ENCODE measurements around the gene TNFRSF11A.

Gene TNFRSF11A

GRCh38 chr18:62420513-62421209 lies 95.6 kb downstream of the TNFRSF11A start:
- DNase-seq, result peak; percentile 53

DNA sequence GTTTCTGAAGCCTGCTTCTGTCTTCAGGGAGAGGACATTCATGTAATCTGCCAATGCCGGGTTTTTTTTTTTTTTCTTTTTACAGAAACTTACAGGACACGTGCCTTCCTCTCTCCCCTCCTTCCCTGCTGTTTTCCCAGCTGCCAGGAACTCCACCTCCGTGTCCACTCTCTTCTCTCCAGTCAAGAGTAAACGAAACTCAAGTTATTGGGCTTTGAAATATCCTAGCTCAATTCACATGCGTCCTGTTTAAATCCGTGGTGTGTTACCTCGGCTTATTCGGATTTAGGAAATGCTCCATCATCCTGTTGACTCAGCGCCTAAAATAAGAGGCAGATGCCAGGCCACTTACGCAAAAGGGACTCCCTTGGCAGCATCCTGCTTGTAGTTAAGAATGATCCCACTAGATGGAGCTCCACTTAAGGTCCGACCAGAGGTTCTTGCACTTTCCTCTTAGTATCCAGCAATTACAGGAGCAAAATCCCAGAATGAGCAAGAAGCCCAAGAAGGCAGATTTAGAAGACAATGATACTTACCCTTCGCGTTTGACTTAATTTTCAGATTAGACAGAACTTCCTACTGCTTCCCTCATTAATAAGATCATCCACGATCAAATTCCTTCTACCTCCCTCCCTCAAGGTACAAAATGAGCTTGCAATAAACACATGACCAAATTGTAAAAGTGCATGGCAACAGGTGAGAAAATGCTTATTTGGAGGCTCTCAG lies 100.5 kb downstream of the TNFRSF11A start:
- DNase-seq, result peak; percentile 92

DNA sequence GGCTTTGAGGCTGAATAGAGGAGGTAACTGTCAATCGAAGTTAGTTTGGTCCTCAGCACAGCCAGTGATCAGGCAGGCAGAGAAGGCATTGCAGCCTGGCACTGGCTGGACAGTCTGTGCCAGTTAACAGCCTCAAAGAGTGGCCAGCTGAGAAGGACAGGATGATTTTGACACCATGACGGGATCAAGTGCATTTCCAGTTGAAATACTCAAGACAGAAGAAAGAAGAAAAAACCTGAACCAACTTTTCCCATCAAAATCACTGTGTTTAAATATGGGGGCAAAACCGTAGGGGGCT lies 101.0 kb downstream of the TNFRSF11A start:
- DNase-seq, result no peak

DNA sequence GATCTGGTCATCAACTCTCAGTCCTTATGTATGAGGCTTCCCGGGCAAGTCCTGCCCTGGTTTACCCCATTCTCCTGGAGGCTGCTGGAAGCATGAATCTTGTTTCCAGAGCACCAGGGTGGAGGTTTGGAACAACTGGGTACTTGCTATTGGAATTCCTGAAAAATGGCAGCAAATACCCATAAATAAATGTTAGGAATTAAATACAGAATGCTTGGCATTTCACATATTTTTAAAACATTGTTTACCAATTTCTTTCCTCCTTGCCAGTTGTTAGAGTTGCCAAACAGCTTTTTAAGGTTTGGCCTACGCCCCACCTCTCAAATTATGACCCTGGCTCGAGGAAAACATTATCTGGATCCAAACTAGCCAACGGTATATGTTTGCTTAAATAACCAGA lies 107.1 kb downstream of the TNFRSF11A start:
- DNase-seq, result no peak

GRCh38 chr18:62434798-62435197 lies 109.7 kb downstream of the TNFRSF11A start:
- DNase-seq, result no peak

DNA sequence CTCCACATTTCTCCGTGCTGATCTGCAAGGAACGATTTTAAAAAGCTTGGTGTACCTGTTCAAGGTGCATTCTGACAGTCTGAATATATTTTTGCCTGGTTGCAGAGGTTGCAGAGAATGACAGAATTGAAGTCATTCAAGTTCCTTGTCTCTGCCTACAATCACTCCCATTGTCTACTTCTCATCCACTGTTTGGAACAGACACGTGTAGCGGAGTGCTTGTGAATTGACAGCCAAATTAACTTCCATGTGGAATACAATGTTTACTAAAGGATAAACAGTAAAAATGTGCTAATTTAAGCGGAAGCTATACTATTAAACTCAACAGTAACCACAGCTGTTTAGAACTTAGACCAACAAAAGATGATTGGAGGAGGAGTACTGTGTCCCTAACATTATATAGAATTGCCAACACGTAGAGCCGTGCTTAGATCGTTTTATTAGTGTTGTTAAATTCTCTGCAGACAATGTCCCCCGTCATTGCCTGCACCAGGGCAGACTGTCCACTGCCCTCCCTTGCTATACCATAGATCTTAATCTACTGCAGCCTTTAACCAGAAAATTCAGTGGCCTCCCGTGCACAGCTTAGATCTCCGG lies 110.4 kb downstream of the TNFRSF11A start:
- no peak for DNase-seq

GRCh38 chr18:62436636-62437234 lies 111.6 kb downstream of the TNFRSF11A start:
- no peak for DNase-seq

DNA sequence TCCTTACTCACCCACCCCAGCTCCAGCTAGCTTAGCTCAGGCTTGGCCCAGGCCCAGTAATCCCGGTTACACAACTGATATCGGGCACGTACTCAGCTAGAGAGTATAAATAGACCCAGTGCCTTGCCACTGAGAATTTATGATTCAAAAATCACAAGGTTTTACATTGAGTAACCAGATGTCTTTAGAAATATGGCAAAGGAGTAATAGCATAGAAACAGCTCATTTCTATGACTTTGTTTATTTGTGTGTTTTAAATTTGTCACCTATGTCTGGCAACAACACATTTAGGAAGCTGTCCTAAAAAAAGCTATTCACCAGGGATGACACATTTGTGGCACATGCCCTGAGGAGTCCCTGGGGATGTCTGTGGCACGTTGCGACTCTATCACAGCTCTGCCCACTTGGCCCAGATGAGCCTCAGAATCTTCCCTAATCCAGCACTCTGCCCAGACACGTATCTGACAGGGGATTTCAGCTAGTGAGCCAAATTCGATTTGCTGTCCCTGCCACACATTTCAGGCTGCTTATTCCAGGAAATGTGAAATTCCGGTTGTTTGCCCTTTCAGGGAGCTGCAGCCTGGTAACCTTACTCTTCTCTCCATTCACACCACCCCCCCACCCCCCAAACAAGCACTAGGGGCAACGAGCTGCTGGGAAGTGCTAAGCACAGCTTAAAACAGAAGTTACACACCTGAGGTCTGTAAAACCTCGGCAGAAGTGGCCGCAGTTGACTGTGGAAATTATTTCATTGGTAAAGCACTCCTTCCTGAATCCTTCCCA lies 112.3 kb downstream of the TNFRSF11A start:
- peak; percentile 63 for DNase-seq

- no peak for DNase-seq
These were observed 112.9 kb downstream of the TNFRSF11A start for GRCh38 chr18:62438018-62438329.

GRCh38 chr18:62438402-62438801 lies 113.3 kb downstream of the TNFRSF11A start:
- no peak for DNase-seq

GRCh38 chr18:62438866-62439265 lies 113.8 kb downstream of the TNFRSF11A start:
- DNase-seq, result no peak
